Mammary epithelial cell (primary cell): ENCODE measurements around the gene TNS1.

Source experiments
- CTCF ChIP-seq, 2 donors: IDR thresholded peaks in 1 of 2; conservative IDR thresholded peaks in 1 of 2; 2 replicates each; pipeline ENCODE4 v1.5.1; 2011 to 2012; ENCODE audit warnings: inconsistent platforms in 2 of 2, low read length in 2 of 2, mild to moderate bottlenecking in 2 of 2, control low read depth in 1 of 2, low read depth in 1 of 2; ENCODE audit not compliant: insufficient read depth in 1 of 2; ENCODE audit errors: extremely low read depth in 1 of 2
- EZH2 ChIP-seq: IDR thresholded peaks from 2 replicates; pipeline ENCODE4 v1.6.1; 2012; ENCODE audit warnings: low read length, inconsistent platforms, borderline replicate concordance

DNA sequence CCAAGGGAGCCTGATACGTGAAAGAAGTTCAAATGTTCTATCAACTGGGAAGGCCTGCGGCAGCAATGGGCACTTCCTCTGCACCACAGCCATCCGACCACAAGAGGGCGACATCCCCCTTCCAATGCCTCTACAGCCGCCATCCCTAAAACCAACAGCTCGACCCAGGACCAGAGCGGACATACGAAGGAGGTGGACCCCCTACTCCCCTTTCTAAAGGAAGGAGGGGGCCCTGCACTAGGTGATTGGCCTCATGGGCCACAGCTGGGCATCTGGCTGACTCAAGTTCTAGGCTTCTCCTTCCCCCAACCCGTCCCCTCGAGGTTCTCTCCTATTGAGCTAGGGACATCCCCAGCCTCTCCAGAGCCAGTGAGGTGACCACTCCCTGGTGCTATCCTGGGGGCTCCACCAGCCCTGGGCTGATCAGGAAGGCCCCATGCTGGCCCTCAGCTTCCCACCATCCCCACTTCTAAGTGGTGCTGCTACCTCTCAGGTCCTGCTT is 217.2 kb downstream of the TNS1 start:
- peak; percentile 92 to 97 for TF ChIP-seq CTCF (conservative IDR thresholded peaks at IDR 0.05 in 1 of 2, IDR thresholded peaks at IDR 0.05 in 1 of 2; ENCODE audit: extremely low read depth in 1 of 2, insufficient read depth in 1 of 2, low read depth in 1 of 2, low read length in 2 of 2)
- TF ChIP-seq EZH2, result no peak
